Transverse colon (tissue), 1 donor: Measurements from ENCODE around the gene GAS7.

Experiments used
- EP300 ChIP-seq: sonication (generic); formaldehyde crosslinking; IDR thresholded peaks from one replicate; pipeline ENCODE4 v1.6.1; 2017; ENCODE audit warnings: antibody characterized with exemption, low read depth
- POLR2A ChIP-seq: fragments of 450-650 bp; IDR thresholded peaks from one replicate; pipeline ENCODE4 v1.6.1; 2016; ENCODE audit warnings: antibody characterized with exemption, mild to moderate bottlenecking, moderate library complexity

DNA sequence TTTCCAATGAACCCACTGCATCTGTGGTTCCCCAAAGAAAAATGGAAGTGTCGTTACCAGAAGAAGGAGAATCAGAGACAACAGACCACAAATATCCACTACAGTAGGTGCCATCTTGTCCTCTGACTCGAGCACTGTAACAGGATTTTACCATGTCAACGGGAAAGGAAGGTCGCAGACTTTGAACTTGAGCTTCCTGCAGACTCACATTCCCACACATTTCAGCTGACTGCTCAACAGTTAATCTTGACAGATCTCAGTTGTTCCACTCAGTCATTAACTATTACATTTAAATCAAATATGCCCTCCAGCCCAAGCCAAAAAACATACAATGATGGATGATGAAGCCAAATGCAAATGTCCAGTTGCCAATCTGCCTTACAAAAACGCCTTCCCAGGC, 37.0 kb downstream of the GAS7 start:
- TF ChIP-seq EP300 (no peak), POLR2A (no peak)
